Uterus (tissue), 4 donors: ENCODE data around the gene RMND5B. TPM values are rescaled to one million over a fixed set of nuclear protein-coding genes. Genes with fewer than 3 reads are reported as not detected.

Experiments used
- DNase-seq, 2 donors: peaks; one replicate each; pipeline ENCODE4 v3.0.0-alpha.2; 2019 to 2020
- H3K27ac ChIP-seq, 2 donors: fragments of 200-600 bp; sonication (generic); 1 replicate in 1 of 2; 2 replicates in 1 of 2; pipeline ENCODE4 v1.5.1; 2016 to 2018
- H3K27me3 ChIP-seq, 2 donors: fragments of 200-600 bp; sonication (generic); one replicate each; pipeline ENCODE4 v1.5.1; 2018 to 2019; ENCODE audit warnings: control low read depth in 1 of 2
- H3K36me3 ChIP-seq, 2 donors: fragments of 200-600 bp; sonication (generic); one replicate each; pipeline ENCODE4 v1.5.1; 2019; ENCODE audit warnings: control low read depth in 1 of 2
- H3K4me1 ChIP-seq, 2 donors: fragments of 200-600 bp; sonication (generic); one replicate each; pipeline ENCODE4 v1.5.1; 2018 to 2019; ENCODE audit warnings: control low read depth in 1 of 2
- H3K4me3 ChIP-seq, 2 donors: fragments of 200-600 bp; sonication (generic); 1 replicate in 1 of 2; 2 replicates in 1 of 2; pipeline ENCODE4 v1.5.1; 2018 to 2019; ENCODE audit warnings: mild to moderate bottlenecking in 1 of 2
- H3K9me3 ChIP-seq, 2 donors: fragments of 200-600 bp; sonication (generic); one replicate each; pipeline ENCODE4 v1.5.1; 2019; ENCODE audit warnings: control low read depth in 1 of 2
- POLR2A ChIP-seq, 2 donors: fragments of 450-650 bp; IDR thresholded peaks; one replicate each; pipeline ENCODE4 v1.6.1; 2016; ENCODE audit warnings: antibody characterized with exemption in 2 of 2, mild to moderate bottlenecking in 1 of 2, moderate library complexity in 1 of 2
- intact Hi-C: fragments of 100-400 bp; cut with DNase I; formaldehyde crosslinking; loops from one replicate; pipeline ENCODE4 v1.15.1; 2023; ENCODE audit warnings: low total_unique reads
- total RNA-seq, 4 donors: library from RNA; depleted of rRNA in 3 of 4; stranded (reverse); fragments of >200 nt in 3 of 4; gene quantifications; one replicate each; pipeline versions ENCODE4 v1.1.0 to v1.2.4, GENCODE V29; 2014 to 2023
- TF ChIP-seq, protein P1 (sequence below), 4 experiments: fragments of 200-600 bp in 2 of 4; fragments of 450-650 bp in 2 of 4; sonication (generic) in 2 of 4; IDR thresholded peaks; one replicate each; pipeline ENCODE4 v1.5.1; 2016 to 2019; ENCODE audit warnings: antibody characterized with exemption in 4 of 4, mild to moderate bottlenecking in 2 of 4, moderate library complexity in 1 of 4
- donor health status: DM: yes; HTN: yes; CAD: no.

Gene RMND5B
- total RNA-seq, 4 donors from 2014 or later: 29.7 to 52.3 (median 39.9) TPM

DNA sequence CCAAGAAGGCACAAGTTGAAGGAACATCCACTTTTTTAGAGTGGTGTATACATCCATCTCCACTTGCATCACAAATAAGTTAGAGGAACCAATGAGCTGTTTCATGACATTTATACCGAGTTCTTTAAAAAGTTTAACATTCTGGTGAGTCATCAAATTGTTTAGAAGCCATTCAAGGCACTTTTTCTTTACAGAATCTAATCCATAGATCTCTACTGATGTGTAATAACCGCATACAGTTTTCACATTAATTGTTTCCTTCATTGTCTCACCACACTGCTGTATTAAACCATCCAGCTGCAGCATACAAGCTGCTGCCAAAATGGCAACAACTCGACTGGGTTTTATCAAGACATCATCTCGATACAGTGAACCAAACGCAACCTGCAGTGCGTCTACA, 55.6 kb downstream of the RMND5B start:
- H3K27me3 ChIP-seq: no peaks in the 10 kb centered on the region
- H3K9me3 ChIP-seq: no peaks in the 10 kb centered on the region
- H3K36me3 ChIP-seq: no peaks in the 10 kb centered on the region
- intact Hi-C loops: no loop called here
- TF ChIP-seq POLR2A (IDR thresholded peaks at IDR 0.05): no peak
- TF ChIP-seq, protein P1, sequence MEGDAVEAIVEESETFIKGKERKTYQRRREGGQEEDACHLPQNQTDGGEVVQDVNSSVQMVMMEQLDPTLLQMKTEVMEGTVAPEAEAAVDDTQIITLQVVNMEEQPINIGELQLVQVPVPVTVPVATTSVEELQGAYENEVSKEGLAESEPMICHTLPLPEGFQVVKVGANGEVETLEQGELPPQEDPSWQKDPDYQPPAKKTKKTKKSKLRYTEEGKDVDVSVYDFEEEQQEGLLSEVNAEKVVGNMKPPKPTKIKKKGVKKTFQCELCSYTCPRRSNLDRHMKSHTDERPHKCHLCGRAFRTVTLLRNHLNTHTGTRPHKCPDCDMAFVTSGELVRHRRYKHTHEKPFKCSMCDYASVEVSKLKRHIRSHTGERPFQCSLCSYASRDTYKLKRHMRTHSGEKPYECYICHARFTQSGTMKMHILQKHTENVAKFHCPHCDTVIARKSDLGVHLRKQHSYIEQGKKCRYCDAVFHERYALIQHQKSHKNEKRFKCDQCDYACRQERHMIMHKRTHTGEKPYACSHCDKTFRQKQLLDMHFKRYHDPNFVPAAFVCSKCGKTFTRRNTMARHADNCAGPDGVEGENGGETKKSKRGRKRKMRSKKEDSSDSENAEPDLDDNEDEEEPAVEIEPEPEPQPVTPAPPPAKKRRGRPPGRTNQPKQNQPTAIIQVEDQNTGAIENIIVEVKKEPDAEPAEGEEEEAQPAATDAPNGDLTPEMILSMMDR (IDR thresholded peaks at IDR 0.05): no peak
- no peak for DNase-seq
- no peak overlapping the region for H3K4me3 ChIP-seq
- H3K4me1 ChIP-seq: no peaks in the 10 kb centered on the region
- no peak overlapping the region for H3K27ac ChIP-seq

DNA sequence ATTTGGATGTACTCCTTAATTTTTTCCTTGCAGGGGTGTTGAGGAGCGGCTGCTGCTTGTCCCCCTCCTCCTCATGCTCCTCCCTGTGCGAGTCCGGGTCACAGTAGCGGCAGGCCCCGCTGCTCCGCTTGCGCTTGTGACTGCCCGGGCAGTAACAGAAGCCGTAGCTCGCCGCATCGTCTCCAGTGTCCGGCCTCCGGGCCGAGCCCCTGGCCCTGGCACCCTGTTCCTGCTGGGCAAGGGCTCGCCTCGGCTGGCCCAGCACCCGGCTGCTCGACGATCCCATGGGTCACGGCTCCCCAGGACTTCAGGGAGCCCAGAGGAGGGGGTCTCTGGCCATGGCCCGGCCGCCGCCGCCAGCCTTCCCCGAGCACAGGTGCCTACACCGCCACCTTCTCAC, 56.2 kb downstream of the RMND5B start, which contains the start of gene GMCL2:
TSS of gene GMCL2 (minus strand) at position 358 of the 400 bp plus-strand sequence. CDS start at position 286, 72 bp downstream.
- TF ChIP-seq, protein P1 (IDR thresholded peaks at IDR 0.05): no peak
- no peak for TF ChIP-seq POLR2A (IDR thresholded peaks at IDR 0.05)
- no peak for DNase-seq
- intact Hi-C loops: no loop called here
- Histone ChIP-seq H3K4me1 (no peaks in the 10 kb centered on the region), H3K27ac (no peak within 1 kb of the TSS), H3K4me3 (no peak within 1 kb of the TSS), H3K9me3 (no peaks in the 10 kb centered on the region), H3K36me3 (no peaks in the 10 kb centered on the region), H3K27me3 (no peaks in the 10 kb centered on the region)

DNA sequence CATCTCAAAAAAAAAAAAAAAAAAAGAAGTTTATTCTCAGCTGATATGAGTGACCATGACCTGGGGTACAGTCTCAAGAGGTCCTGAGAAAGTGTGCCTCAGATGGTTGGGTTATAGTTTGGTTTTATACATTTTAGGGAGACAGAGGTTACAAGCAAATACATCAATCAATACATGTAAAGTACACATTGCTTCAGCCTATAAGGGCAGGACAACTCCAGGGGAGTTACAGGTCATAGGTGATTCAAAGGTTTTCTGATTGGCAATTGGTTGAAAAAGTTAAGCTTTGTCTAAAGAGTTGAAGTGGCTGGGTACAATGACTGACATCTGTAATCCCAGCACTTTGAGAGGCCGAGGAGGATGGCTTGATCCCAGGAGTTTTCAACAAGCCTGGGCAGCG, 58.6 kb downstream of the RMND5B start:
- no peak overlapping the region for H3K4me3 ChIP-seq
- DNase-seq: no peak

DNA sequence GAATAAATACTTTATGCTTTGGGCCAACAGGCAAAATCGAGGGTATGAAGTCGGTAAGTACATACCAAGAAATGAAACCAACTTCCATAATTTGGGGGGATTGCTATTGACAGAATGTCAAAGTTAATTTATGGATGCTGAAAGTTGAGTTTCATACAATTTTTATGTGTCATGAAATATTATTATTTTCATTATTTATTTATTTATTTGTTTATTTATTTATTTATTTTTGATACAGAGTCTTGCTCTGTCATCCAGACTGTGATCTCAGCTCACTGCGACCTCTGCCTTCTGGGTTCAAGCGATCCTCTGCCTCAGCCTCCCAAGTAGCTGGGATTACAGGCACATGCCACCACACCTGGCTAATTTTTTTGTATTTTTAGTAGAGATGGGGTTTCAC, 60.8 kb downstream of the RMND5B start:
- no peak for DNase-seq
- no peaks in the 10 kb centered on the region for H3K36me3 ChIP-seq
- no peaks in the 10 kb centered on the region for H3K4me1 ChIP-seq
- no peaks in the 10 kb centered on the region for H3K9me3 ChIP-seq
- H3K27ac ChIP-seq: no peak overlapping the region
- H3K4me3 ChIP-seq: no peak overlapping the region
- no peaks in the 10 kb centered on the region for H3K27me3 ChIP-seq
- TF ChIP-seq, protein P1 (IDR thresholded peaks at IDR 0.05): no peak
- TF ChIP-seq POLR2A (IDR thresholded peaks at IDR 0.05): no peak
- intact Hi-C loops: no loop called here

More for the DNA sequence above, 58.6 kb downstream of the RMND5B start:
- Histone ChIP-seq H3K27me3 (no peaks in the 10 kb centered on the region), H3K36me3 (no peaks in the 10 kb centered on the region), H3K9me3 (no peaks in the 10 kb centered on the region), H3K27ac (no peak overlapping the region), H3K4me1 (no peaks in the 10 kb centered on the region)
- intact Hi-C loops: no loop called here
- TF ChIP-seq, protein P1 (IDR thresholded peaks at IDR 0.05): no peak
- TF ChIP-seq POLR2A (IDR thresholded peaks at IDR 0.05): no peak

DNA sequence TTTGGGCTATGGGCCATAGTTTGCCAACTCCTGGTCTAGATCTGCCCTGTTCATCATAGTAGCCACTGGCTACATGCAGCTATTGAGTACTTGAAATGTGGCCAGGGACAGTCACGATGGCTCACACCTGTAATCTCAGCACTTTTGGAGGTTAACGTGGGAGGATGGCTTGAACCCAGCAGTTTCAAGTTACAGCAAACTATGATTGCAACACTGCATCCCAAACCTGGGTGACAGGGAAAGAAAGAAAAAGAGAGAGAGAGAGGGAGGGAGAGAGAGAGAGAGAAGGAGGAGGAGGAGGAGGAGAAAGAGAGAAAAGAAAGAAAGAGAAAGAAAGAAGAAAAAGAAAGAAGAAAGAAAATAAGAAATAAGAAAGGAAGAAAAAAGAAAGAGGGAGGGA, 61.4 kb downstream of the RMND5B start:
- H3K9me3 ChIP-seq: no peaks in the 10 kb centered on the region

More for the DNA sequence above, 61.4 kb downstream of the RMND5B start:
- intact Hi-C loops: no loop called here
- no peaks in the 10 kb centered on the region for H3K4me1 ChIP-seq
- TF ChIP-seq, protein P1 (IDR thresholded peaks at IDR 0.05): no peak
- TF ChIP-seq POLR2A (IDR thresholded peaks at IDR 0.05): no peak
- H3K4me3 ChIP-seq: no peak overlapping the region
- no peak for DNase-seq
- no peaks in the 10 kb centered on the region for H3K36me3 ChIP-seq
- no peaks in the 10 kb centered on the region for H3K27me3 ChIP-seq
- no peak overlapping the region for H3K27ac ChIP-seq
